Duodenal mucosa (tissue), 2 donors: Measurements from ENCODE around the gene THSD7A.

ENCODE experiments used
- H3K27ac ChIP-seq: one replicate; pipeline ENCODE4 v1.7.0; 2013; ENCODE audit warnings: low read depth, low read length
- H3K27me3 ChIP-seq, 2 donors: one replicate each; pipeline ENCODE4 v1.7.0; 2013; ENCODE audit warnings: low read length in 2 of 2, control low read depth in 1 of 2; ENCODE audit not compliant: insufficient read depth in 2 of 2, control insufficient read depth in 1 of 2
- H3K36me3 ChIP-seq, 2 donors: one replicate each; pipeline ENCODE4 v1.7.0; 2013; ENCODE audit warnings: low read length in 2 of 2, control low read depth in 1 of 2; ENCODE audit not compliant: insufficient read depth in 2 of 2, control insufficient read depth in 1 of 2
- H3K4me1 ChIP-seq, 2 donors: one replicate each; pipeline ENCODE4 v1.7.0; 2013; ENCODE audit warnings: low read length in 2 of 2, control low read depth in 1 of 2; ENCODE audit not compliant: insufficient read depth in 2 of 2, control insufficient read depth in 1 of 2
- H3K4me3 ChIP-seq, 2 donors: one replicate each; pipeline ENCODE4 v1.7.0; 2013; ENCODE audit warnings: low read length in 2 of 2, low read depth in 1 of 2
- H3K9ac ChIP-seq, 2 donors: one replicate each; pipeline ENCODE4 v1.7.0; 2013; ENCODE audit warnings: low read length in 2 of 2, low read depth in 1 of 2
- H3K9me3 ChIP-seq, 2 donors: one replicate each; pipeline ENCODE4 v1.7.0; 2013; ENCODE audit warnings: low read length in 2 of 2, control low read depth in 1 of 2; ENCODE audit not compliant: control insufficient read depth in 1 of 2

The THSD7A gene

DNA sequence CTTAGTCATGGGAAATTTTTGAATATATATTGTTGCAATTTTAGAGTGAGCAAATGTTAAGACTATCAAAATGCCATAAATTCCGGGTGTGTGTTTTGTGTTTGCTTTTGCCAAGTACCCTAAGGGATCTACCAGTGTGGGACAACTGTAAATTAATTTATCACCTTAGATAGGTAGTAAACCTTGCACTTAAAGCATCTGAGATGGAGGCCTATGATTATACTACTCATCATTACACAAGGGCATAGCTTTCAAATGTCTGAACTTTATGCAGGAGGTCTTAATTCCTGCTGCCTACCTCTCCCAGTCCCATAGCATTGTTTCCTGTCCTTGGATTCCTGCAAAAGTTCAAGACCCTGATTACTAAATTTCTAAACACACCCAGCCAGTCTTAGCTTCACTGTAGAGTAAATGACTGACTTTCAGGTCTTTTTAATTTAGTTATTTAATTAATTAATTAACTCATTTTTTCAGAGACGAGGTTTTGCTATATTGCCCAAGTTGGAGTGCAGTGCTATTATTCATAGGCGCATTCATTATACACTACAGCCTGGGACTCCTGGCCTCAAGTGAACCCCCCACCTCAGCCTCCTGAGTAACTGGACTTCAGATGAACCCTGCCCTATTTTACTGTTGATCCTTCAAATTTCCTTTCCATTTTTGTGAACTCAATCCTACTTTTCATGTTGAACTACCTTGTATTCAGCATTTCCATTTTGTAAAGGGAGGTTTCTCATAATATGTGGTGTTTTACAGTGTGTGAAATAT, 47.0 kb downstream of the THSD7A start:
- Histone ChIP-seq H3K9ac (no peak overlapping the region), H3K27me3 (no peaks in the 10 kb centered on the region), H3K9me3 (no peaks in the 10 kb centered on the region), H3K36me3 (no peaks in the 10 kb centered on the region), H3K4me1 (no peaks in the 10 kb centered on the region), H3K4me3 (no peak overlapping the region), H3K27ac (no peak overlapping the region)

DNA sequence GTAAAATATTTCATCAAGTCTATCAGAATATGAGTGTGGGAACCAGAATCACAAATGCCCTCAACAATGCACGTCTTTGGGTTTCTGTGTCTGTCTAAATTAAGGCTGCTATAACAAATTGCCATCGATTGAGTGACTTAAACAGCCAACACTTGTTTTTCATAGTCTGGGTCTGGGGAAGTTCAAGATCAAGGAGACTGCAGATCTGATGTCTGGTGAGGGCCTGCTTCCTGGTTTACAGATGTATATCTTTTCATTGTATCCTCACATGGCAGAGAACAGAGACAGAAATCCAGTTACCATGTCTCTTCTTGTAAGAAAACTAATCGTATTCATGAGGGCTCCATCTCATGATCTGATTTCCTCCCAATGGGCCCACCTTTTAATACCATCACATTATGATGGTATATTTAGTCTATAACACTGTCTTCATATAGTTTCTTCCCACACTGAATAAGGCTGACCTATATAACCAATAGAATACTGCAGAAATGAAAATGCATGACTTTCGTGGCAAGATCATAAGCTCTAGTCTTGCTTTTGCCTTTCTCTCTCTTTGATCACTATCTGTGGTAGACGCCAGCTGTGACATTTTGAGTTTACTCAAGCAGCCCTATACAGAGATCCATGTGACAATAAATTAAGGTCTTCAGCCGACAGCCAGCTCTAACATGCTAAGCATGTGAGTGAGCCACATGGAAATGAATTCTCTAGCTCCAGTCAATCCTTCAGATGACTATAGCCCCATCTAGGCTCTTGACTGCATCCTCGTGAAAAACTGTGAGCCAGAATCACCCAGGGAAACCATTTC, 51.9 kb downstream of the THSD7A start:
- H3K27ac ChIP-seq, result no peak overlapping the region
- H3K9ac ChIP-seq, result no peak overlapping the region
- H3K27me3 ChIP-seq, result no peaks in the 10 kb centered on the region
- H3K36me3 ChIP-seq, result no peaks in the 10 kb centered on the region
- no peaks in the 10 kb centered on the region for H3K9me3 ChIP-seq
- H3K4me1 ChIP-seq, result no peaks in the 10 kb centered on the region
- no peak overlapping the region for H3K4me3 ChIP-seq

DNA sequence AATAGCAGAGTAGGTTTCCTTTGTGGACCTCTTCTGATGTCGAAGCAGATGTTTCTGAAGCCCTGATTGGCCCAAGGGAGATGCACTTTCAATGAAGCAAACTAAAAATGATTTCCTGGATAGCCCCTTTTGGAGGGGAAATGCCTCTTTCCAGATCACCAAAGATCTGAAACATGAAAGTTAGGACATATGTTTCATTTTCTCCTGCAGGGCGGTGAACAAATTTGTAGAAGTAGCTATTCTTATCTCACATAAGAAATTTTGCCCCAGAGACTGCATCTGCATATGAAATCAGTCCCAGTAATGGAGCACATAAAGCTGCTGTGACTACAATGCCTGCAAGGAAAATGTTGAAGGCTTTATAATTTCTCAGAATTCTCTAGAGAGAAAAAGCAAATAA, 56.0 kb downstream of the THSD7A start:
- no peak overlapping the region for H3K9ac ChIP-seq
- no peaks in the 10 kb centered on the region for H3K36me3 ChIP-seq
- no peak overlapping the region for H3K27ac ChIP-seq
- H3K9me3 ChIP-seq, result no peaks in the 10 kb centered on the region
- H3K27me3 ChIP-seq, result no peaks in the 10 kb centered on the region
- no peaks in the 10 kb centered on the region for H3K4me1 ChIP-seq
- H3K4me3 ChIP-seq, result no peak overlapping the region

DNA sequence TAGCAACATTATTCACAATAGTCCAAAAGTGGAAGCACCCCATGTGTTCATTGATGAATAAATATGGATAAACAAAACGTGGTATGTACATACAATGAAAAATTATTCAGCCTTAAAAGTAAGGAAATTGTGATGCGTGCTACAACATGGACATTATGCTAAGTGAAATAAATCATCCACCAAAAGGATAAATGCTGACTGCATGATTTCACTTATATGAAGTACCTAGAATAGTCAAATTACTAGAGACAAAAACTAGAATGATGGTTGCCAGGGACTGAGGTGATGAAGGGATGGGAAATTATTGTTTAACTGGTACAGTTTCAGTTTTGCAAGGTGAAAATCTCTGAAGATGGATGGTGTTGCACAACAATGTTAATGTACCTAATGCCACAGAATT, 56.6 kb downstream of the THSD7A start:
- H3K9ac ChIP-seq, result no peak overlapping the region
- H3K36me3 ChIP-seq, result no peaks in the 10 kb centered on the region
- no peaks in the 10 kb centered on the region for H3K9me3 ChIP-seq
- H3K4me1 ChIP-seq, result no peaks in the 10 kb centered on the region
- H3K4me3 ChIP-seq, result no peak overlapping the region
- no peaks in the 10 kb centered on the region for H3K27me3 ChIP-seq
- H3K27ac ChIP-seq, result no peak overlapping the region

DNA sequence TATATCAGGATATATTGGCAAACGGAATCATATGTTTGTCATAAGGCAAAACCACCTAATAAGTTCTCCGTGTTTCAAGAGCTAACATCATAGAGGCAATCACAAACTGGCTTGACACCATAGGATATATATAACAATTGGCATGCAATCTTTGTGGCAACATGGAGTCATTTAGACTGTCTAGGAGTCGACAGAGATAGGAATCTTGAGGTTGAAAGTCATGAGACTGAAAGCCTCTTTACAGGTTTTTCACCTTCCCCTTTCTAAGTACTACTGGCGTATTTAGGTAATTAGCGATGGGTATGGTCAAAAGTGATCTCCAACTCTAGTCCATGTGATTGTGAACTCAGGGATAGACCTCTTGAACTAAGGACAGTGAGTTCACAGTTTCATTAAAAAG, 63.7 kb downstream of the THSD7A start:
- Histone ChIP-seq H3K4me1 (no peaks in the 10 kb centered on the region), H3K27ac (no peak overlapping the region), H3K9ac (no peak overlapping the region), H3K4me3 (no peak overlapping the region), H3K27me3 (no peaks in the 10 kb centered on the region), H3K9me3 (no peaks in the 10 kb centered on the region), H3K36me3 (no peaks in the 10 kb centered on the region)

DNA sequence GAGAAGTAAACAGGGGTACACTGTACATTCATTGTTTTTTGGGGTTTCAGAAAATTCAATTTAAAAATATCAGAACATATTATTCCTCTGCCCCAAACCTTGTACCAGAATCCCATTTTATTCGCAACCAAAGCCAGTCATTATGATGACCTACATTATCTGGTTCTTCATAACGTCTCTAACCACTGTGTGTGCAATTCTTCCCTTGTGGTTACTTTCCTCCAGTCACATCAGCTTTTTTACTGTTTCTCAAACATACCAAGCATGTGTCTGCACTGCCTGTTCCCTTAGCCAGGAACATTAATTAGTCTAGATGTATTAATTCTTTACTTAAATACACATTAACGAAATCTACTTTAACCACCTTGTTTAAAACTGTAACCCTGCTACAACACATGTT, 64.8 kb downstream of the THSD7A start:
- no peak overlapping the region for H3K4me3 ChIP-seq
- no peaks in the 10 kb centered on the region for H3K9me3 ChIP-seq
- no peaks in the 10 kb centered on the region for H3K4me1 ChIP-seq
- no peak overlapping the region for H3K27ac ChIP-seq
- H3K27me3 ChIP-seq, result no peaks in the 10 kb centered on the region
- no peaks in the 10 kb centered on the region for H3K36me3 ChIP-seq
- no peak overlapping the region for H3K9ac ChIP-seq

DNA sequence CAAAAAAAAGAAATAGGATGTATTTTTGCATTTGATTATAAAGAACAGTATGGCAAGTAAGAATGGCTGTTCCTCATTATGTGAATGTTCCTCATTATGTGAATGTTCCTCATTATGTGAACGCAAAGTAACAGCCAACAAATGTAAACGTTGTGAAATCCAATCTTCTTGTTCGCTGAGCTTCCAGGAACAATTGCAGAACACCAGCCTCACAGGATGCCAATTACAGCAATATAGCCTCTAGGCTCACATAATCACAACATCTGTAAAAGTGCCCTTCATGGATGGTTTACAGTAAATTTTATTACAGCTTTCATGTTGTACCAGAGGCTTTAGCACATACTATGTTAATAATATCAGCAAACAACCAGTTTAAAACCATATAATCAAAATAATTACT, 71.6 kb downstream of the THSD7A start:
- H3K9me3 ChIP-seq, result no peaks in the 10 kb centered on the region
- H3K4me1 ChIP-seq, result no peaks in the 10 kb centered on the region
- no peaks in the 10 kb centered on the region for H3K27me3 ChIP-seq
- H3K27ac ChIP-seq, result no peak overlapping the region
- no peak overlapping the region for H3K9ac ChIP-seq
- no peak overlapping the region for H3K4me3 ChIP-seq
- H3K36me3 ChIP-seq, result no peaks in the 10 kb centered on the region

DNA sequence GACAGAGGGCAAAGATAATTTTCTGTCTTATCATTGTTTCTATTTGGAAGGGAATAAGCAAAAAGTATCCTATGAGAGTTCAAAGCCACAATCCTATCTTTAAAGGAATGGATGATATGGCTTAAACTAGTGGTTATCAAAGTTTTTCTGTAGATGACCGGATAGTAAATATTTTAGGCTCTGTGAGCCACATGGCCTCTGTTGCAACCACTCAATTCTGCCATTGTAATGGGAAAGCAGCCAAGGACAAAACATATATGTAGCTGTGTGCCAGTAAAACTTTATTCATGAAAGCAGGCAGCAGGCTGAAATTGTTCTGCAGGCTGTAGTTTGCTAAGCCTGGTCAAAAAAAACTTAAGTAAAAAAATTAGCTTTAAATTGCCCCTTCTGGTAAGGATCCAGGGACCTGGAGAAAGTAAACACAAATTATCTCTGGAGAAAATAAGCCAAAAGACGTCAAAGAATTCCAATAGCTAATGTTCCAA, 73.3 kb downstream of the THSD7A start:
- no peak overlapping the region for H3K4me3 ChIP-seq
- no peaks in the 10 kb centered on the region for H3K4me1 ChIP-seq
- H3K27me3 ChIP-seq, result no peaks in the 10 kb centered on the region
- H3K27ac ChIP-seq, result no peak overlapping the region
- H3K9ac ChIP-seq, result no peak overlapping the region
- H3K36me3 ChIP-seq, result no peaks in the 10 kb centered on the region
- H3K9me3 ChIP-seq, result no peaks in the 10 kb centered on the region

DNA sequence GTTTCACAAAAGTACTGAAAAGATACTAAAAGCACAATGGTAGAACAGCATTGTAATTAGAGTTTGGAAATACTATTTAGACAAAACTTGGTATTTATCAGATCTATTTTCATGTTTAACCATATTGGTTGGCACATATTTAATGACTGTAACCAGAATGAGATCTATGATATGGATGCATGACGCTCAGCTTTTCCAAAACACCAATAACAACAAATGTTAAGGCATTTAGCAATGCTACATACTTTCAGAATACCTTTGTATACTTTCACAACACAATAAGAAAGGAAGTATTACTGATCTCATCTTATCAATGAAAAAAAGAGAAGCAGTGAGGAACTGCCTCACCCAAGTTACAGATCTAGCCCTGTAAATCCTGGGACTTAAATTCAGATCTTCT, 74.8 kb downstream of the THSD7A start:
- Histone ChIP-seq H3K4me3 (no peak overlapping the region), H3K9me3 (no peaks in the 10 kb centered on the region), H3K27me3 (no peaks in the 10 kb centered on the region)

DNA sequence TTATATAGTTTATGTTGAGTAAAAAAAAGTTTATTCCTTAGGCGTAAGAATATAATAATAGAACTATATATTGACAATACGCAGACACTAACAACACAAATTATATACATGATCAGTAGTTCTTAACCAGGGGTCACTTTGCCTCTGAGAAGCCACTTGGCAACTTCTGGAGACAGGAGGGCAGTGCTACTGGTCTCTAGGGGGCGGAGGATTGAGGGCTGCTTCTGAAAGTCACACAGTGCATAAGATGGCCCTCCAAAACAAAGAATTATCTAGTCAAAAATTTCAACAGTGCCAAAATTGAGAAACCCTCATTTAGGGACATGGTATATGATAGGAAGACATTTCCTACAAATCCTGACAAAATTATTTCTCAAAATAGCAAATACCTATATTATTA, 77.1 kb downstream of the THSD7A start:
- Histone ChIP-seq H3K27ac (no peak overlapping the region), H3K27me3 (no peaks in the 10 kb centered on the region), H3K4me3 (no peak overlapping the region), H3K9ac (no peak overlapping the region), H3K9me3 (no peaks in the 10 kb centered on the region), H3K36me3 (no peaks in the 10 kb centered on the region), H3K4me1 (no peaks in the 10 kb centered on the region)

More for the DNA sequence above, 74.8 kb downstream of the THSD7A start:
- Histone ChIP-seq H3K4me1 (no peaks in the 10 kb centered on the region), H3K36me3 (no peaks in the 10 kb centered on the region), H3K27ac (no peak overlapping the region), H3K9ac (no peak overlapping the region)
